Left ventricle myocardium superior (tissue), 1 donor: Measurements from ENCODE around the gene ADGRB2. TPM values are rescaled to one million over a fixed set of nuclear protein-coding genes. Genes with fewer than 3 reads are reported as not detected.
"Not testable (repeated sequence)": the region's sequence is repeated elsewhere in the genome, so short reads cannot be mapped to it uniquely, and the experiment has no call there.

Source experiments
- ATAC-seq: fragments of 200-7000 bp; cut with Tn5 transposase; one replicate; pipeline ENCODE4 v1.9.1; 2020; ENCODE audit warnings: mild to moderate bottlenecking, moderate library complexity
- DNase-seq: peaks from one replicate; pipeline ENCODE4 v3.0.0-alpha.2; 2020
- intact Hi-C: fragments of 100-400 bp; cut with micrococcal nuclease; formaldehyde crosslinking; loops from one replicate; pipeline ENCODE4 v1.11.0; 2022
- total RNA-seq: library from RNA; stranded (reverse); fragmentation: NEBNext Ultra II Directional; extraction: Animal tissue kit (Norgen Biotek cat#: 25700); gene quantifications from one replicate; pipeline ENCODE4 v1.2.1, GENCODE V29; 2021
- donor health status: DM: no; HTN: yes; CAD: no; lungs with severe emphysema.

The ADGRB2 gene
- total RNA-seq, 1 donor from 2014 or later: 10.0 TPM

DNA sequence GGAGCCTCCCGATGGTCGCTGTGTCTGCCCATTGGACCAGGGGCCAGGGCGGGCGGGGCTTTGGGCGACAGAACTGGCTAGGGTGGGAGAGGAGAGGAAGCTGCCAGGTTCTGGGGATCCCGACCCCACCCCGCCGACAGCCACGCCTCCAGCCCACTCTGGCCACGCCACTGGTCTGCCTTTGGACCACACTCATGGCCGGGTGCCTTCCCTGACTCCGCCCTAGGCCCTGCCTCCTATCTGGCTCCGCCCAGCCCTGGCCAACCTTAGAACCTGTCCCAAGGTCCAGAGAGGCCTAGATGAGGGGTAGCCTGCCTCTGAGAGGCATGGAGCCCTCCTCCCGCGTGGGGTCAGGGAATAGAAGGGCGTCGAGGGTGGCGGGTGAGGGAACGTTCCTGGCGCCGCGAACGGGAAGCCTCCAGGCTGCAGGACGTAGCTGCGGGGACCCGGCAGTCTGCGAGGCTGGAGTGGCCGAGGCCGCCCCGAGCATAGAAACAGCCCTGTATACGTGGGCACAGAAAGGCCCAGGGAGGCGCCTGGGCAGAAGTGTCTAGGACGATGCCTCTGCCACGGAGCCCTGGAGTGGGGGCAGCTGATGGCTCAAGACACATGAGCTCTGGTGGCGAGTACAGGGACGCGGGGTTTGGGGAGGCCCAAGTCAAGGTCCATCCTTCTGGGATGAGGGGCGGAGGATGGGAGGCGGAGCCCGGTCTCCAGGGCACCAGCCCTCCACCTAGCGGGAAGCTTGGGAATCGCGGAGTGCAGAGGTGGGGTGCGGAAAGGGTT, 48.9 kb downstream of the ADGRB2 start:
- ATAC-seq: peak; percentile 95
- peak; percentile 97 for DNase-seq
- intact Hi-C loops: no loop called here

DNA sequence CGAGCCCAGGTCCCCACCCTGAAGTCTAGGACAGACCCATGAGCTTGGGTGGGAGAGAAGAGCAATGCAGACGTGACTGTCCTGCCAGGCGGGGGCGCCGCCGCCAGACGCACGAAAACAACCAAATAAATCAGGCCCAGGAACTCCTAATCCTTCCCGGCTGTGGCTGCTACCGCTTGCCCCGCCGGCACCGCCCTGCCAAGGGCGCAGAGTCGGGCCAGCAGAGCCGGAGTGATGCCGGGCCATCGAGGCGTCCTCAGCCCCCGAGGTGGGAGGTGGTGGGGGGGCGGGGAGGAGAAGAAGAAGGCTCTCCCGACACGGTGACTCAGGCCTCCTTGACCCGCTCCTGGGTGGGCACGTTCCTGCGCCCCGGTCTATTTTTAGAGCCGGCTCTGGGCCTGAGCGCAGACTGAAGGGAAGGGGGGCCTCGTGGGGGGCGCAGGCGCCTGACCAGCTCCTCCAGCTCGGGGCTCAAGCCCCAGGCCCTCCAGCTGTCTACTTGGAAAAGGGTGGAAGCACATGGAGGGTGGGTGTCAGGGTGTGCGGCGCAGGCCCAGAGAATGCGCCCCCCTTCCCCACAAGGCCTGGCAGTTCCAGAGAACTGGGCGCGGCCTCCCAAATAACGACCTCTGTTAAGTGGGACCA, 49.6 kb downstream of the ADGRB2 start:
- DNase-seq (peak; percentile 82), ATAC-seq (peak; percentile 66)
- intact Hi-C loops: loop anchor here (5.0 kb wide), 1 partner anchor 42 kb away; no protein-coding TSS in a partner anchor

DNA sequence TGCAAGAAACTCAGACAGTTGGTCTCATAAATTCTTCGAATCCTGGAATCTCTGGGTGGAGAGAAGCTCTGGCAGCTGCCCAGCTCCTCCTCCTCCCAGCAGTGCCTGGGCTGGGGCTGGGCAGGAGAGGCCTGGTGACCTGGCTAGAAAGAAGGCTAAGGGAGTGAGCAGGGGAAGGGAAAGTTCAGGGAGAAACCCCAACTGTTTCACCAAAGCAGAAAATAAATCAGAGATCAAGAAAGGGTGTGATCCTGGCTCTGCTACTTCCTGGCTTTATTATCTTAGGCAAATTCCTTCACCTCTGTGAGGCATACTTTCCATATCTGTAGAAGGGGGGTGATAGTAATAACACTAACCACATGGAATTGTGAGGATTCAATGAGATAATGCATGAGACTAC, 51.5 kb downstream of the ADGRB2 start:
- ATAC-seq (no peak), DNase-seq (peak; percentile 70)
- intact Hi-C loops: loop anchor here (5.0 kb wide), 1 partner anchor 40 kb away; no protein-coding TSS in a partner anchor

DNA sequence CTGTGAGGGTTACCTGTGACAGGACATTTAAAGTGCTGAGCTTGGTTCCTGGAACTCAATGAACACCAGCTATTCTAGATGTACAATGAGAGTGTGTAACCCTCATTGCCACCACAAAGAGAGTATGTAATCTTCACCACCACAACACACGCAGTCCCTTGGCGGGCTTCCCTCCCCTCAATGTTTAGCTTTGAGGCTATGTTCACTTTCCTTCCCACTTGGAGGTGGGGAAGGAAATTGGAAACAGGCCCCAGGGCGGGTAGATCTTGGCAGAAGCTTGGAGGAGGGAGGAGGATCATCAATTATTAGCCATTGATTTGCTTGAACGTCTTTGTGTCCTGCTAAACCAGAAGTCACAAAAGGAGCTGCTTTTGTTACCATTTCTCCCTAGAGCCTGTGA, 52.1 kb downstream of the ADGRB2 start:
- ATAC-seq: no peak
- intact Hi-C loops: loop anchor here (5.0 kb wide), 1 partner anchor 40 kb away; no protein-coding TSS in a partner anchor
- no peak for DNase-seq

DNA sequence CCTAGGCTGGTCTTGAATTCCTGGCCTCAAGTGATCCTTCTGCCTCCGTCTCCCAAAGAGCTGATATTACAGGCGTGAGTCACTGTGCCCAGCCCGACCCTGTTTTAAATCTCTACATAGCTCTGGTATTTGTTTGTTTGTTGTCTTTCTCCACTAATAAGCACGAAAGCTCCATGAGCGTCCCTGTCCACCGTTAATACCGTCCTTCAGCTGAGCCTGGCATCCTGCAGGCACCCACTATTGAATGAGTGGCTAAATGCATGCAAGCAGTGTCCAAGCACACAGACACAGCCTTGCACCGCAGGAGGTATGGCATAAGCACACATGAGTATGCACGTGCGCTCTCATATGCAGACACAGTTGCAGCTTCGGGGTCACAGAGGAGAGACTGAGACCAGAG, 55.8 kb downstream of the ADGRB2 start:
- DNase-seq: no peak
- intact Hi-C loops: no loop called here
- ATAC-seq: no peak

DNA sequence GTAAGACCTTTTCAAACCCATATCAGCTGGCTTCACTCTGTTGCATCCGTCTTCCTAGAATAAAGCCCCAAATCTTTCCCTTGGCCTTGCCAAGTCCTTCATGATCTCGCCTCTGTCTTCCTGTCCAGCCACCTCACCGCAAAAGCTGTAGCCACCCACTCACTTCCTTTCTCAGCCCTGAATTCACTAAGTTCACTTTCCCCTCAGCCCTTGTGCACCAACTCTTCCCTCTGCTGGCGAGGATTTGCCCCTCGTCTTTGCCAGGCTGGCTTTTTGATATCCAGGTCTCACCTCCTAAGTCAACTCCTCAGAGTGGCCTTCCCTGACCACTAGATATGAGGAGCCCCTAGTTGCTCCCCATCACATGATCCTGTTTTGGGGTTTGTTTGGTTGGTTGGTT, 56.4 kb downstream of the ADGRB2 start:
- intact Hi-C loops: no loop called here
- no peak for ATAC-seq
- no peak for DNase-seq

DNA sequence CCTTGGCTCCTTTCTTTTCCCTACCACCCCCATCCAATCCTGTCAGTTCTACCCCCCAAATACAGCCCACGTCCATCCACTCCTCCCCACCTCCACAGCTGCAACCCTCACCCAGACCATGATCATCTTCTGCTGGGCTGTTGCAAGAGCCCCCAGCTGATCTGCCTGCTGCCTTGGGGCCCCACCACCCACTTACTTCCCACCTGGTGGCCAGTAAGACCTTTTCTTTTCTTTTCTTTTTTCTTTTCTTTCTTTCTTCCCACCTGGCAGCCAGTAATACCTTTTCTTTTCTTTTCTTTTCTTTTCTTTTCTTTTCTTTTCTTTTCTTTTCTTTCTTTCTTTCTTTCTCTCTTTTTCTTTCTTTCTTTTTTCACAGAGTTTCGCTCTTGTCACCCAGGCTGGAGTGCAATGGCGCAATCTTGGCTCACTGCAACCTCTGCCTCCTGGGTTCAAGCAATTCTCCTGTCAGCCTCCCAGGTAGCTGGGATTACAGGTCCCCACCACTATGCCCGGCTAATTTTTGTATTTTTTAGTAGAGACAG, 57.0 kb downstream of the ADGRB2 start:
- DNase-seq, intact Hi-C loops, ATAC-seq: not testable (repeated sequence)

DNA sequence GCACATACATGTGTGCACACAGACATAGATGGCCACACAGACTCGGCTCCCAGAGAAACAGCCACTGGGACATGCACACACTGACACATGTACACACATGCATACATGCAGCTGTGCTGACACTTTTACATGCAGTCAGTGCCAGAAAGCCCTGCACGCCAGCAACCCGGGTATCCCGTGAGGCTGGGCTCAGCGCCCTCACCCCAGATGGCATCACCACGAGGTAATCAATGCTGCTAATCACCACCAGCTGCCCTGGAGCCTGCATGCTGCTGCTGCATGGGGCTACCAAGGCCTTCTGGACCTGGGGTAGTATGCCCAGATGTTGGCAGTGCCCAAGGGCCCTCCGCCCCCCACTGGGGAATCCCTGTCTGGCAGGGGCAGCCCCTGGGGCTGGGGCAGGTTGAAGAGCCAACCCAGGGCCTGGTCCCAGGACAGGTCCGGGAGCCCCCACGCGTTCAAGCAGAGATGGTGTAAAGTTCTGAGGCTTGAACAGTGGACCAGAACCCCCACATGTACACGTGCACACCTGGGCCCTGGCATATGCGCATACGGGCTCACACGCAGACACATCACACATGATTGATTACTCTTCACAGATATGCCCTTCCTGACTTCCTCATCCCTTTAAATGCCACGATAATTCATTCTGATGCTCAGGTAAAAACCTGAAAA, 57.6 kb downstream of the ADGRB2 start:
- intact Hi-C loops: no loop called here
- DNase-seq (no peak), ATAC-seq (no peak)

DNA sequence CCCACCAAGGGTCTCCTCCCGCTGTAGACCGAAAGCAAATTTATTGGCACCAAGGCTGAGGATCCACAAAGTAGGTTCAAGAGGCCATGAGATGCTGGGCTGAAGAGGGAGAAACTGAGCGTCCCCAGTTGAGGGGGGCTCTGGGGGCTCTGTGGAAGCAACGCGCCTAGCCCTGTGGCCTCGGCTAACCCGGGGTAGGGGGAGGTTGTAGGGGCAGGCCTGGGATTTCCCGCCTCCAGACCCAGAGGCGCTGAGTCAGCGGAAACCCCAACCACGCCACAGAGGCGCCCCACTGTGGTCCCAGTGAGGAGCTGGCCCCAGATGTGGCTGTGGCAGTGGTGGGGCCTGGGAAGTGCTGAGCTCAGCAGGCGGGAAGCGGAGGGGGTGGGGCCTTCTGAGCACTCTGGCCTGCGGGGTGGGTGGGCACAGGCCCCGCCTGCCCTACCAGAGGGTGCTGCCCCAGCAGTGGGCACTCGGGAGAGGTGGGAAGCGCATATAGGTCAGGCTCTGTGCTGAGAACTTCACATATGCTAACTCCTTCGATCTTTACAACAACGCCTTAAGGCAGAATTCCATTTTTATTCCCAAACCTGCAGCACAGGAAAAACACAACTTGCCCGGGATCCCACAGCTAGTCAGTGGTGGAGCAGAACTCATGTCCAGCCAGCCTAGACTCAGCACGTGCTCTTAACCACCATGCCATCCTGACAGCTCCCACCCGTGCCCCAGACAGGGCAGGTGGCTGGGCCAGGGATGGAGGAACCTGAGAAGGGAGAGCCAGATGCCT, 58.9 kb downstream of the ADGRB2 start:
- intact Hi-C loops: no loop called here
- ATAC-seq (peak; percentile 34), DNase-seq (peak; percentile 71)

DNA sequence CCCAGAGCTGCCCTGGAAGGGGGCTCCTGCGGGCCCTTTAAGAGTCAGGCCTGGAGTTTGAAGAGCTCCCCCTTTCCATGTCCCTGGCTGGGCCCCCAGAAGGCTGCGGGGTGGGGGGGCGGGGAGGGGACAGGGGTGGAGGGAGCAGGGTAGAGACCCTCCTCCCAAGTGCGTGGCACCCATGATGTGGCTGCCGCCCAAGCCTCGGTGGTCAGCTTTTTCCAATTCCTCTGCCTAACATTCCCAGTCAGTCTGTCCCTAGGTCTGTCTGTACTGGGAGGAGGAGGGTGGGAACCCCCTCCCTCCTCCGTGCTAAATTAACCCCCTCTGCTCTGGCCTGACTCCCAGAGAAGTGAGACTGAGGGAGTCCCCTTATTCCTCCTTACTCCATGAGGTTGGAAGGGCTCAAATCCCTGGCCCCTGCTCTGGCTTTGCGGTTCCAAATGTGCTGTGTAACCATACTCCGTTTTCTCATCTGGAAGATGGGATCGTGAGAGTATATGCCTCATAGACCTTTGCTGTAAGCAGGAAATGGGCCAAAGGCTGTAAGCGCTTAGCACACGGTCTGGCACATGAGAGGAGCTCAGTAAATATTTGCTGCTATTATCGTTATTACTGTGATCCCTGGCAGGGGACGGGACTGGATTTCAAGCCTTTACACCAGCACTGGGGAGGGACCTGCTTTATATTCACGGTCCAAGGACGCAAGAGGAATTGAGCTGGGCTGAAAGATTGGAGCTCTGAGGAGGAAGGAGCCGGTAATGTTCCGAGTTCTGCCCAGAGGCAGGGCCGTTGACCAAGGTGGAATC, 59.7 kb downstream of the ADGRB2 start:
- DNase-seq (no peak), ATAC-seq (peak; percentile 23)
- intact Hi-C loops: no loop called here

DNA sequence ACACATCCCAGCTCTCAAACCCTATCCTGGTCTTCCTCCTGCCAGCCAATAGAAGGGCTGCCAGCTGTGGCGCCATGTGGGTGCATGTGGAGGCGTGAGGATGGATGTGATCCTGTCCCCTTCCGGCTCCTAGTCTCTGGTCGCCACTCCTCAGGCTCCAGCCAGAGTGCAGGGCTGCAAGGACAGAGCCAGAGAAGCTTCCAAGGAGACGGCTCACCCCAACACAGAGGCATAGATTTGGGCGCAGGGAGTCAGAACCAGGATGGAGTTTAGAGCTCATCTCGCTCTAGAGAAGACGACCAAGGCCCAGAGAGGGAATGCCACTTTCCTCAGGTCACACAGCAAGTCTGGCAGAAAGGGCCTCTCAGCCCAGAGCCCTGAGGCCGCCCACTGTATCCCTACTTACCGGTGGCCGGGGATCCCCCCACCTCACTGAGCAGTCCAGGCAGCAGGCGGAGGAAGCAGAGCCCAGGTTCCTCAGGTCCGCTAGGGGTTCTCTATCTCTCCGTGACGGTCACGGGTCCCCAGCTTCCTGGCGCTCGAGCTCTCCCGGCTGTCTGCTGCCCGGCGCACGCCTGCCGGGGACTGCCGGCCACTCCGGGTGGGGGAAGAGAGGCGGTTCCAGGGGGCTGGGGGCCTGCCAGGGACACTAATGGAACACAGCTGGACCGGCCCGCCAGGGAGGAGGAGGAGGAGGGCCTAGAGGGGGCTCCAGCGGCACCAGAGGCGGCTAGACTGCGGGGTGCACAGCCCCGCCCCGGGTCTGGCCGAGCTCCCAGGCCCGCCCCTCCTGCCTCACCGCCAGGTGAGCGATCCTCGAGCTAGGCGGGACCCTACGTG, 60.5 kb downstream of the ADGRB2 start, which contains the start of gene COL16A1:
TSS of gene COL16A1 (minus strand) at position 587 of the 840 bp plus-strand sequence. CDS start 1,824 bp downstream, outside the sequence.
- intact Hi-C loops: no loop called here
- DNase-seq (peak; percentile 89), ATAC-seq (peak; percentile 78)

DNA sequence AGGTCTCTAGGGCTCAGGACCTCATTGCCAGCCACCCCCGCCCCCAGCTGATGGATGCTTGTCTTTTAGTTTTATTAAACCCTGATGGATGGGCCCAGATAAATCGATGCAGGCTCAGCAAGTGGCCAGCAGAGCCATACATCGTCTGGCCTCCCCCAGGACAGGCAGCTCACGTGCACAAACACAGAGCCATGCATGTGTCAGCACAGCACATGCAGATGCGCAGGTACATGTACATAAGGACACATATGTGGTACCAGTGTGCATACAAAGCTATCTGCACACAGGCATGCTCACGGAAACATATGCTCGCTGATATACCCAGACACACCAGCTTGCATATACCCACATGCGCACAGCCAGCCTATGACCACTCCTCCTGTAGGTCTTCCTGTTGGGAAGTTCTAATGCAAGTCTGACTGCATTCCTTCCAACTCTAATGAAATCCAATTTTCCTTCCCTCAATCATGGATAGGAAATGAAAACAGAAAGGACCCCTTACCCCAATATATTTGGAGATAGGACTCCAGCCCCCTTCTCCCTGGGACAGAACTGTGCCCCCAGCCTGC, 61.2 kb downstream of the ADGRB2 start:
- intact Hi-C loops: no loop called here
- ATAC-seq (no peak), DNase-seq (peak; percentile 22)

DNA sequence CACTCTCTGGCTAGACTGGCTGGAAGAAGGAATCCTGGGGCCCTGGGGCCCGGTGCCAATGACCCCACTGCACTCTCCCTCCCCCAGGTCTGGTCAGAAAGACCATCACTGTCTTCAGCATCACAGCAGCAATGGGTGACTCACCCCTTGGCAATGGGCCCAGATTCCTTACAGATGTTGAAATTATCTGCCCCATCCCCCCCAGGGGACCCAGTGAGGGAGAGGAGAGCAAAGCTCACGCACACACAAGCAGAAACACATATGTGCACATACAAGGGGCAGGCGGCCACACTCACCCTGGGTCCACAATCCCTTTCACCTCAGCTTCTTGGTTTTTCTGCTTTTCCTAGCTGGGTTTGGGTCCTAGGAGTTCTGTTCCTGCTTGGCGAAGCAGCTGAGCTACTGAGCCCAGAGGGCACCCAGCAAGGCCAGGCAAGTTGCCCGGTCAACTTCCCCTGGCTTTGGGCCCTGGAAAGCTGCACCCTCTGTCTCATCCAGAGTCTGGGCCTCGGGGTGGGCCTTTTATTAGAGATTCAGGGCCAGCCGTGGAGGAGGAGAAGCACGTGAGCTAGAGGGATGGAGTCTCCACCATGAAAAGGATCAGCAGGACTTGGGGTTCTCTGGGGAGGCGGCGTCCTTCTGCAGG, 62.9 kb downstream of the ADGRB2 start:
- ATAC-seq: peak; percentile 69
- intact Hi-C loops: no loop called here
- peak; percentile 89 for DNase-seq

DNA sequence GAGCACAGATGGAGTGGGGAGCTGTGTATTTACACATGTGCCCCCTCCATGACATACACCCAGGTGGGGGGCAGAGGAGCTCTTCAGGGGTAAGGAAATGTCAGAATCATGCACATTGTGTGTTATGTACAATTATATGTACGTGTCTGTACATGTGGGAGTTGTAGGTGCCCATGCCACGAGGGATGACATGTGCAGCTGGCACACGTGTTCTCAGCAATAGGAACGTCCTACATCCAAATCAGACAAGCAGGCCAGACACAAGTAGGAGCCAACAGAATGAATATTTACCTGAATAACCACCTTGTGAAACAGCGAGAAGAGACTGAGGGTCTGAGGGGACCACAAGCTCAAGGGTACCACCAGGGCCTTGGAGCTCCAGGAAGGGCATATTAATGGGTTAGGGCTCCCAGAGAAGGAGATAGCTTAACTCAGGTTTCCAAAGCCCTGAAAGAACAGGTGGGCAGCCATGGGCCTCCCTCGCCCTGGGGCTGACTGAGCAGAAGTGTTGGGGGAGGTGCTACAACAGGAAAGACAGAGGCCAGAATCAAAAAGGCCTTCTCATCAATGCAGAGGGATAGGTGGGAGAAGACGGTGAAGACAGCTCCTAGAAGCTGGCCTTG, 63.6 kb downstream of the ADGRB2 start:
- intact Hi-C loops: no loop called here

DNA sequence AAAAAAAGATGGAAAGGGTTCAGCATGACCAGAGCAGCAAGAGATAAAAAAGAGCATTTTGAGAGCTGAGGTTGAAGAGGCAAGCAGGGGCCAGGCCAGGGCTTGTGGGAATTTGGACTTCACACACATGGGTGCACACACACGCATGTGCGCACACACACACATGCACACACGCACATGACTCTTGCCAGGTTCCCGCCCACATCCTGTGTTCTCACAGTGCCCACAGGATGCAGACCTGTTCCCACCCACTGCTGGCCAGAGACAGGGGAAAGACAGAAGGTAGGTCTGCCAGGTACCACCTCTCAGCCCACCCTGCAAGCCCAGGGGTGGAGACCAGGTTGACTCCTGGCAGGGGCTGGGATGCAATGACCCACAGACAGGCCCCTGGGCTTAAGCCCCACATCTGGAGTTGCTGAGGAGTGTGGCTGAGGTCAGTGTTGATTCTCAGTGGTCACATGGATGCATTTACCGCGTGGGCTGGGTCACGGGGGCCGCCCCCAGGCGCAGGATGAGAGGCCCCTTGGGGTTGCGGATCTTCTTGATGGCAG, 64.7 kb downstream of the ADGRB2 start:
- DNase-seq: peak; percentile 35
- ATAC-seq: no peak
- intact Hi-C loops: no loop called here

More for the DNA sequence above, 63.6 kb downstream of the ADGRB2 start:
- ATAC-seq: no peak
- DNase-seq: no peak
